ENCODE data around the gene FUT2.
"Not testable (repeated sequence)": the region's sequence is repeated elsewhere in the genome, so short reads cannot be mapped to it uniquely, and the experiment has no call there.

Gene FUT2

GRCh38 chr19:48714759-48715675 is 19.2 kb downstream of the FUT2 start:
- TF ChIP-seq CTCF (conservative IDR thresholded peaks at IDR 0.05; ENCODE audit: low read depth, low read length), result no peak
- peak overlapping the region; percentile 58 for H3K4me3 ChIP-seq (ENCODE audit: low read length)
- no peak for DNase-seq (ENCODE audit: low read depth)

GRCh38 chr19:48715681-48716171 is 20.0 kb downstream of the FUT2 start:
- no peak for TF ChIP-seq CTCF (conservative IDR thresholded peaks at IDR 0.05; ENCODE audit: low read depth, low read length)
- H3K4me3 ChIP-seq (ENCODE audit: low read length), result no peak overlapping the region
- no peak for DNase-seq (ENCODE audit: low read depth)

GRCh38 chr19:48716562-48717291 is 21.0 kb downstream of the FUT2 start:
- peak overlapping the region; percentile 21 for H3K4me3 ChIP-seq (ENCODE audit: low read length)
- DNase-seq (ENCODE audit: low read depth), result no peak
- TF ChIP-seq CTCF (conservative IDR thresholded peaks at IDR 0.05; ENCODE audit: low read depth, low read length), result no peak

GRCh38 chr19:48718106-48718505 is 22.3 kb downstream of the FUT2 start:
- not testable (repeated sequence) for DNase-seq (ENCODE audit: low read depth); H3K4me3 ChIP-seq (ENCODE audit: low read length)

- DNase-seq (ENCODE audit: low read depth), result no peak
Observed at GRCh38 chr19:48718711-48719231, 23.0 kb downstream of the FUT2 start.

GRCh38 chr19:48719263-48720171 is 23.7 kb downstream of the FUT2 start, which contains the start of gene MAMSTR:
Gene MAMSTR, minus strand, starts transcription at chr19:48719725. Its CDS starts 694 bp downstream, at chr19:48719031.
- no peak for TF ChIP-seq CTCF (conservative IDR thresholded peaks at IDR 0.05; ENCODE audit: low read depth, low read length)
- H3K4me3 ChIP-seq (ENCODE audit: low read length), result peak within 1 kb of the TSS; percentile 82
- DNase-seq (ENCODE audit: low read depth), result no peak

More at GRCh38 chr19:48718711-48719231, 23.0 kb downstream of the FUT2 start:
- H3K4me3 ChIP-seq (ENCODE audit: low read length), result no peak overlapping the region
- TF ChIP-seq CTCF (conservative IDR thresholded peaks at IDR 0.05; ENCODE audit: low read depth, low read length), result no peak
